HepG2 (cell line): ENCODE measurements around the gene TM4SF5. TPM values are rescaled to one million over a fixed set of nuclear protein-coding genes. Genes with fewer than 3 reads are reported as not detected.

Experiments used
- CHD4 ChIP-seq: fragments of 200-600 bp; sonication (generic); IDR thresholded peaks from 2 replicates; pipeline ENCODE4 v1.7.0; 2017; ENCODE audit warnings: mild to moderate bottlenecking, low read length, borderline replicate concordance
- EP300 ChIP-seq, 3 experiments: sonication (generic) in 1 of 3; formaldehyde crosslinking in 1 of 3; IDR thresholded peaks; 2 replicates each; pipeline versions ENCODE4 v1.5.1 to v1.6.1; 2011 to 2020; ENCODE audit warnings: low read depth in 2 of 3, low read length in 2 of 3, borderline replicate concordance in 1 of 3, improper control_type of control experiment in 1 of 3, mild to moderate bottlenecking in 1 of 3, missing genetic modification reagents in 1 of 3, moderate library complexity in 1 of 3
- HOXD1 ChIP-seq: sonication (generic); formaldehyde crosslinking; IDR thresholded peaks from 2 replicates; pipeline ENCODE4 v1.5.0; 2020; ENCODE audit warnings: missing genetic modification reagents
- NCOA1 ChIP-seq: sonication (generic); formaldehyde crosslinking; IDR thresholded peaks from 2 replicates; pipeline ENCODE4 v1.9.0; 2021; ENCODE audit warnings: missing genetic modification reagents
- NFYC ChIP-seq: IDR thresholded peaks from 2 replicates; pipeline ENCODE4 v1.6.1; 2016; ENCODE audit warnings: missing genetic modification reagents, missing compliant biosample characterization
- PAXIP1 ChIP-seq: sonication (generic); formaldehyde crosslinking; conservative IDR thresholded peaks from 2 replicates; pipeline ENCODE4 v1.4.0; 2020; ENCODE audit warnings: mild to moderate bottlenecking, missing genetic modification reagents, moderate library complexity
- PRMT3 ChIP-seq: sonication (generic); formaldehyde crosslinking; IDR thresholded peaks from 2 replicates; pipeline ENCODE4 v1.8.1; 2022; ENCODE audit warnings: low read depth, mild to moderate bottlenecking, moderate library complexity, missing genetic modification reagents, borderline replicate concordance
- TERF1 ChIP-seq: sonication (generic); formaldehyde crosslinking; IDR thresholded peaks from 2 replicates; pipeline ENCODE4 v1.8.0; 2022; ENCODE audit warnings: mild to moderate bottlenecking, missing genetic modification reagents, moderate library complexity
- THYN1 ChIP-seq: sonication (generic); formaldehyde crosslinking; IDR thresholded peaks from 2 replicates; pipeline ENCODE4 v1.8.1; 2023; ENCODE audit warnings: low read depth, mild to moderate bottlenecking, moderate library complexity, missing genetic modification reagents, borderline replicate concordance
- ZNF30 ChIP-seq: sonication (generic); formaldehyde crosslinking; IDR thresholded peaks from 2 replicates; pipeline ENCODE4 v1.5.0; 2020; ENCODE audit warnings: mild to moderate bottlenecking, missing genetic modification reagents
- ZNF430 ChIP-seq: sonication (generic); formaldehyde crosslinking; IDR thresholded peaks from 2 replicates; pipeline ENCODE4 v1.9.0; 2021; ENCODE audit warnings: mild to moderate bottlenecking, missing genetic modification reagents
- ZNF629 ChIP-seq: sonication (generic); formaldehyde crosslinking; conservative IDR thresholded peaks from 2 replicates; pipeline ENCODE4 v1.5.0; 2020; ENCODE audit warnings: missing genetic modification reagents
- ZNF780A ChIP-seq: sonication (generic); formaldehyde crosslinking; IDR thresholded peaks from 2 replicates; pipeline ENCODE4 v1.8.0; 2022; ENCODE audit warnings: mild to moderate bottlenecking, missing genetic modification reagents, moderate library complexity
- ZNF883 ChIP-seq: sonication (generic); formaldehyde crosslinking; IDR thresholded peaks from 2 replicates; pipeline ENCODE4 v1.5.1; 2020; ENCODE audit warnings: mild to moderate bottlenecking, missing genetic modification reagents; ENCODE audit errors: not compliant biosample characterization
- polyA plus RNA-seq, 8 experiments: library from polyadenylated mRNA; depleted of rRNA in 3 of 8; stranded (reverse) in 7 of 8; unstranded in 1 of 8; fragments of >200 nt; fragmentation: Illumina TruSeq in 4 of 8; extraction: Trizol in 4 of 8; gene quantifications; 2 replicates each; pipeline versions ENCODE4 v1.2.1 to v1.2.3, GENCODE V29; 2011 to 2016; ENCODE audit warnings: low read depth in 4 of 8, missing spikeins in 1 of 8, mixed read lengths in 1 of 8; ENCODE audit not compliant: insufficient read depth in 1 of 8
- total RNA-seq, 5 experiments: library from RNA; depleted of rRNA; stranded (reverse); fragments of >200 nt; fragmentation: Illumina TruSeq; extraction: Trizol; gene quantifications; 2 replicates each; pipeline ENCODE4 v1.2.3, GENCODE V29; 2016; ENCODE audit warnings: low read depth in 1 of 5
- TF ChIP-seq, protein P1 (sequence below): fragments of 450-650 bp; IDR thresholded peaks from 2 replicates; pipeline ENCODE4 v1.6.1; 2016
- TF ChIP-seq, protein P2 (sequence below): fragments of 450-650 bp; IDR thresholded peaks from 2 replicates; pipeline ENCODE4 v1.6.1; 2017; ENCODE audit warnings: mild to moderate bottlenecking

Gene TM4SF5
- total and polyA plus RNA-seq, 2 of the 13 experiments (the other 11 are each of a cell fraction or from before 2014, with no cell fraction given), result 30.1 to 126 TPM

DNA sequence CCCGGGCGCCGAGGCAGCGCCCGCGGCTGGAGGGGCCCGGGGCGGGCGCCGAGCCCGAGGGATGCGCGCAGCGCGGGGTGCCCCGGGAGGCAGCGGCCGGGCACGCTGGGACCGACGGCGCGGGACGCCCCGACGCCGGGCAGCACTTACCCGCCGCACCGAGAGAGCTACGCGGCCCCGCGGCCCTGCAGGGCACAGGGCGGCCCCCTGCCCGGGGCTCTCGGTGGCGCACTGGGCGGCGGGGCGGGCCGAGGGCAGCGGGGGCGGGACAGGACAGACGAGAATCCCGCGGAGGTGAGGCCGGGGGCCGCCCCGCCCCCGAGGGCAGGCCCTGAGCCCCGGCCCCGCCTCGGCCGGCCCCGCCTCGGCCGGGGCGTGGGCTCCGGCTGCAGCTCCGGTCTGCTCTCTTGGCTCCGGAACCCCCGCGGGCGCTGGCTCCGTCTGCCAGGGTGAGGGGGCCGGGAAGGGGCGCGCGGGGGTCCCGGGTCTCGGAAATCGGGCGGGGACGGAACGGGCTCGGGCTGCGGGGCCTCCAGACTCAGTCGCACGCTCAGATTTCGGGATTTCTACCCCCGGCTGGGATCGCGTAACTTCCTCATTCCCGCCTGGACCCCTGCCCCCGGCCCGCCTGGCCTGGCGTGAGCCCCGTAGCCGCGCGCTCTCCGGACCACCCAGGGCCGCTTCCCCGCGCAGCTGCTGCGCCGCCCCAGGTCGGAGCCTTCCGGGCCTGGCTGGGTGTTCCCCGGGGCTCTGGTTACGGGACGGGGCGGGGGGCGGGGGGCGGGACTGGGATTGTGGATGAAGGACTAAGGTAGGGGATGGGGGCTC, 35.3 kb downstream of the TM4SF5 start, which contains the start of gene PLD2 (continued):
- TF ChIP-seq PAXIP1, result no peak
- no peak for TF ChIP-seq TERF1 (CRISPR knock-in tag)
- TF ChIP-seq, protein P1, sequence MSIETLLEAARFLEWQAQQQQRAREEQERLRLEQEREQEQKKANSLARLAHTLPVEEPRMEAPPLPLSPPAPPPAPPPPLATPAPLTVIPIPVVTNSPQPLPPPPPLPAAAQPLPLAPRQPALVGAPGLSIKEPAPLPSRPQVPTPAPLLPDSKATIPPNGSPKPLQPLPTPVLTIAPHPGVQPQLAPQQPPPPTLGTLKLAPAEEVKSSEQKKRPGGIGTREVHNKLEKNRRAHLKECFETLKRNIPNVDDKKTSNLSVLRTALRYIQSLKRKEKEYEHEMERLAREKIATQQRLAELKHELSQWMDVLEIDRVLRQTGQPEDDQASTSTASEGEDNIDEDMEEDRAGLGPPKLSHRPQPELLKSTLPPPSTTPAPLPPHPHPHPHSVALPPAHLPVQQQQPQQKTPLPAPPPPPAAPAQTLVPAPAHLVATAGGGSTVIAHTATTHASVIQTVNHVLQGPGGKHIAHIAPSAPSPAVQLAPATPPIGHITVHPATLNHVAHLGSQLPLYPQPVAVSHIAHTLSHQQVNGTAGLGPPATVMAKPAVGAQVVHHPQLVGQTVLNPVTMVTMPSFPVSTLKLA, result no peak
- TF ChIP-seq NCOA1 (CRISPR knock-in tag), result no peak
- TF ChIP-seq EP300 (IDR thresholded peaks at IDR 0.05; ENCODE audit: low read depth in 2 of 2, low read length in 2 of 2), result no peak
- TF ChIP-seq EP300 (CRISPR knock-in tag; IDR thresholded peaks at IDR 0.05; ENCODE audit: borderline replicate concordance), result no peak
- TF ChIP-seq ZNF883, result no peak
- no peak for TF ChIP-seq ZNF30 (CRISPR knock-in tag)
- TF ChIP-seq PRMT3 (CRISPR knock-in tag), result no peak
- no peak for TF ChIP-seq ZNF780A (CRISPR knock-in tag)
- TF ChIP-seq ZNF629, result no peak
- no peak for TF ChIP-seq THYN1
- no peak for TF ChIP-seq NFYC (CRISPR knock-in tag)
- TF ChIP-seq CHD4, result no peak
- no peak for TF ChIP-seq ZNF430 (CRISPR knock-in tag)
- TF ChIP-seq, protein P2, sequence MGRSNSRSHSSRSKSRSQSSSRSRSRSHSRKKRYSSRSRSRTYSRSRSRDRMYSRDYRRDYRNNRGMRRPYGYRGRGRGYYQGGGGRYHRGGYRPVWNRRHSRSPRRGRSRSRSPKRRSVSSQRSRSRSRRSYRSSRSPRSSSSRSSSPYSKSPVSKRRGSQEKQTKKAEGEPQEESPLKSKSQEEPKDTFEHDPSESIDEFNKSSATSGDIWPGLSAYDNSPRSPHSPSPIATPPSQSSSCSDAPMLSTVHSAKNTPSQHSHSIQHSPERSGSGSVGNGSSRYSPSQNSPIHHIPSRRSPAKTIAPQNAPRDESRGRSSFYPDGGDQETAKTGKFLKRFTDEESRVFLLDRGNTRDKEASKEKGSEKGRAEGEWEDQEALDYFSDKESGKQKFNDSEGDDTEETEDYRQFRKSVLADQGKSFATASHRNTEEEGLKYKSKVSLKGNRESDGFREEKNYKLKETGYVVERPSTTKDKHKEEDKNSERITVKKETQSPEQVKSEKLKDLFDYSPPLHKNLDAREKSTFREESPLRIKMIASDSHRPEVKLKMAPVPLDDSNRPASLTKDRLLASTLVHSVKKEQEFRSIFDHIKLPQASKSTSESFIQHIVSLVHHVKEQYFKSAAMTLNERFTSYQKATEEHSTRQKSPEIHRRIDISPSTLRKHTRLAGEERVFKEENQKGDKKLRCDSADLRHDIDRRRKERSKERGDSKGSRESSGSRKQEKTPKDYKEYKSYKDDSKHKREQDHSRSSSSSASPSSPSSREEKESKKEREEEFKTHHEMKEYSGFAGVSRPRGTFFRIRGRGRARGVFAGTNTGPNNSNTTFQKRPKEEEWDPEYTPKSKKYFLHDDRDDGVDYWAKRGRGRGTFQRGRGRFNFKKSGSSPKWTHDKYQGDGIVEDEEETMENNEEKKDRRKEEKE, result no peak
- no peak for TF ChIP-seq HOXD1
